C4-2B (cell line): ENCODE data around the gene C1QB.

Experiments
- ZFX ChIP-seq: fragments of 450-650 bp; IDR thresholded peaks from 2 replicates; pipeline ENCODE4 v1.6.1; 2017
- TF ChIP-seq, protein P1 (sequence below): fragments of 450-650 bp; conservative IDR thresholded peaks from 2 replicates; pipeline ENCODE4 v1.5.1; 2017; ENCODE audit warnings: mild to moderate bottlenecking

GRCh38 chr1:22697980-22698379, 44.9 kb downstream of the C1QB start:
- TF ChIP-seq, protein P1, sequence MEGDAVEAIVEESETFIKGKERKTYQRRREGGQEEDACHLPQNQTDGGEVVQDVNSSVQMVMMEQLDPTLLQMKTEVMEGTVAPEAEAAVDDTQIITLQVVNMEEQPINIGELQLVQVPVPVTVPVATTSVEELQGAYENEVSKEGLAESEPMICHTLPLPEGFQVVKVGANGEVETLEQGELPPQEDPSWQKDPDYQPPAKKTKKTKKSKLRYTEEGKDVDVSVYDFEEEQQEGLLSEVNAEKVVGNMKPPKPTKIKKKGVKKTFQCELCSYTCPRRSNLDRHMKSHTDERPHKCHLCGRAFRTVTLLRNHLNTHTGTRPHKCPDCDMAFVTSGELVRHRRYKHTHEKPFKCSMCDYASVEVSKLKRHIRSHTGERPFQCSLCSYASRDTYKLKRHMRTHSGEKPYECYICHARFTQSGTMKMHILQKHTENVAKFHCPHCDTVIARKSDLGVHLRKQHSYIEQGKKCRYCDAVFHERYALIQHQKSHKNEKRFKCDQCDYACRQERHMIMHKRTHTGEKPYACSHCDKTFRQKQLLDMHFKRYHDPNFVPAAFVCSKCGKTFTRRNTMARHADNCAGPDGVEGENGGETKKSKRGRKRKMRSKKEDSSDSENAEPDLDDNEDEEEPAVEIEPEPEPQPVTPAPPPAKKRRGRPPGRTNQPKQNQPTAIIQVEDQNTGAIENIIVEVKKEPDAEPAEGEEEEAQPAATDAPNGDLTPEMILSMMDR: no peak
- TF ChIP-seq ZFX: no peak
